VCaP (cell line): ENCODE measurements around the gene CASD1.
A peak's percentile ranks its signal among the peaks of the same experiment; 100 is the strongest.

ENCODE experiments used
- H3K27ac ChIP-seq: fragments of 450-650 bp; 2 replicates; pipeline ENCODE4 v1.5.1; 2017
- TF ChIP-seq, protein P1 (sequence below): fragments of 450-650 bp; conservative IDR thresholded peaks from 2 replicates; pipeline ENCODE4 v1.5.1; 2017; ENCODE audit warnings: mild to moderate bottlenecking, moderate library complexity

Gene CASD1

DNA sequence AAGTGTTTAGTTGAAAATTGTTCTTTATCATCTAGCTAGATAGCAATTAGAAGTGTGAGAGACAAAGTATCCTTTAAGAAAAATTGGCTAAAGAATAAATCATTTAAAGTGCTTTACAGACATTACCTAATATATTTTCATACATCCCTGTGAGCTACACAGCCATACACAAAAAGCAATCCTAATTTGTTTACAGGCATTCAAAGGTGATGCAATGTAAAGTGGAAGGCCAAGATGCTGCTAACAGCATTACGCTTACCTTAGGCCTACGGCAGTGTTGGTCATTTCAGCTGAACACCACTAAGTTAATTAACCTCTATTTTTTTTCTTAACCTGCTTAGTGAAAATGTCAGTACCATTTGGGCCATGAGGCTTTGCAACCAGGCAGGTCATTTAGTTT, 10.7 kb upstream of the CASD1 start:
- H3K27ac ChIP-seq: peak overlapping the region; percentile 30
- TF ChIP-seq, protein P1, sequence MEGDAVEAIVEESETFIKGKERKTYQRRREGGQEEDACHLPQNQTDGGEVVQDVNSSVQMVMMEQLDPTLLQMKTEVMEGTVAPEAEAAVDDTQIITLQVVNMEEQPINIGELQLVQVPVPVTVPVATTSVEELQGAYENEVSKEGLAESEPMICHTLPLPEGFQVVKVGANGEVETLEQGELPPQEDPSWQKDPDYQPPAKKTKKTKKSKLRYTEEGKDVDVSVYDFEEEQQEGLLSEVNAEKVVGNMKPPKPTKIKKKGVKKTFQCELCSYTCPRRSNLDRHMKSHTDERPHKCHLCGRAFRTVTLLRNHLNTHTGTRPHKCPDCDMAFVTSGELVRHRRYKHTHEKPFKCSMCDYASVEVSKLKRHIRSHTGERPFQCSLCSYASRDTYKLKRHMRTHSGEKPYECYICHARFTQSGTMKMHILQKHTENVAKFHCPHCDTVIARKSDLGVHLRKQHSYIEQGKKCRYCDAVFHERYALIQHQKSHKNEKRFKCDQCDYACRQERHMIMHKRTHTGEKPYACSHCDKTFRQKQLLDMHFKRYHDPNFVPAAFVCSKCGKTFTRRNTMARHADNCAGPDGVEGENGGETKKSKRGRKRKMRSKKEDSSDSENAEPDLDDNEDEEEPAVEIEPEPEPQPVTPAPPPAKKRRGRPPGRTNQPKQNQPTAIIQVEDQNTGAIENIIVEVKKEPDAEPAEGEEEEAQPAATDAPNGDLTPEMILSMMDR: no peak

DNA sequence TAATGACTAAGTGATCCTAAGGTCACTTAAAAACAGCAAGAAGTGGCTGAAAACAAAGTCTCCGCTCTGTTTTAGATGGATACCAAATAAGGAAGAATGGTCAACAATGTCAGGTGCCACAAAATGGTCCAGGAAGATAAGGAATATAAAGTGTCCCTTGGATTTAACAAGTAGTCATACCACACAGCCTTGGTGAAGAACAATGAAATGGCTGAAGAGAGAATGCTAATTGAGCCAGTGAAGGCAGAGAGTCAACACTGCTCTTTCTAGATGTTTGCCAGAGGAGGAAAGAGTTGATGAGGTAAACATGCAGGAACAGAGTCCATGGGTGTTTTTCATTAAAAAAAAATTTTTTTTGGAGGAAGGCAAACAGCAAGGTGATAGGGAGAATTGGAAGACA, 2.1 kb upstream of the CASD1 start:
- H3K27ac ChIP-seq: no peak overlapping the region
- TF ChIP-seq, protein P1: no peak

DNA sequence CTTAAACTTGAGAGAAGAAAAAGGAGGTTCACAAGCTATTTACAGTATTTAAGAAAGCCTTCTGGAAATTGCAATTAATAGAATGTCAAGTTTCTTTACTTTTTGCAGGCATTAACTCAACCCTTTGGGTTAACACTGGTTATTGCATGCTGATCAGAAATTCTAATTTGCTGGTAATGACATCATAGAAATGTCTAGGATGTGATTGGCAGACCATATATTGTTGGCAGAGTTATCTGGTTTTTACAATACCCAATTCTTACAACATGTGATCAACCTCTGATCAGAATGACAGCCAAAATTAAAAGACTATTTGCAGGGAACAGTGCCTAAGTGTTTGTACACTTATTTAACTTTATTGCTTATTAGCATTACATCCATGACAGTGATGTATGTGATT, 1.6 kb upstream of the CASD1 start:
- TF ChIP-seq, protein P1: no peak
- peak overlapping the region; percentile 100; the same call in 1 of the 2 replicates for H3K27ac ChIP-seq

DNA sequence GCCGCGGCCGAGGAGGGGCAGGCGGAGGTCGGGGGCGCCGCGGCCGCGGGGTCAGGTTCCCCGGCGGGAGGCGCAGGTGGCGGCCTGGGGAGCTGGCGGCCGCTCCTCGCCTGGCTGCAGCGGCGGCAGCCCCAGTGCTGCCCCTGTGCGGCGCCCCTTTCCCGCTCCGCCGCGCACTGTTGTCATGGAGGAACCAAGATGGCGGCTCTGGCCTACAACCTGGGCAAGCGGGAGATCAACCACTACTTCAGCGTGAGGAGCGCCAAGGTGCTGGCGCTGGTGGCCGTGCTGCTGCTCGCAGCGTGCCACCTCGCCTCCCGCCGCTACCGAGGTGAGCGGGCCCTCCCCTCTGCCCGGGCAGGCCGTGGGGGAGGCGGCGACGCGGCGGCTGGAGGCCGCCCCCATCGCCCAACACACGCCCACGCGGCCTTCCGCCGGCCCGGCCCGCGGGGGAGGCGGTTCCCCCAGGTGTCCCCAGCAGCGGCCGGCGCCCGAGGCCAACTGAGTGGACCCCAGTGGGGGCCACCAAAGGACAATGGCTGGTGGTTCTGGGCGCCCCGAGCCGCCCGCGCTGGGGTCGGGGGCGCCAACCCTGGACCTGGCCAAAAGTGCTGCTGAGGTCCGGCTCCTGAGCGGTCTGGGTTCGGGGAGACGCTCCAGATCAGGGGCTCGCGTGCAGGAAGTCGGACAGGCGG, 425 bp downstream of the CASD1 start:
- H3K27ac ChIP-seq: peak overlapping the region; percentile 100
- TF ChIP-seq, protein P1: peak; percentile 28

DNA sequence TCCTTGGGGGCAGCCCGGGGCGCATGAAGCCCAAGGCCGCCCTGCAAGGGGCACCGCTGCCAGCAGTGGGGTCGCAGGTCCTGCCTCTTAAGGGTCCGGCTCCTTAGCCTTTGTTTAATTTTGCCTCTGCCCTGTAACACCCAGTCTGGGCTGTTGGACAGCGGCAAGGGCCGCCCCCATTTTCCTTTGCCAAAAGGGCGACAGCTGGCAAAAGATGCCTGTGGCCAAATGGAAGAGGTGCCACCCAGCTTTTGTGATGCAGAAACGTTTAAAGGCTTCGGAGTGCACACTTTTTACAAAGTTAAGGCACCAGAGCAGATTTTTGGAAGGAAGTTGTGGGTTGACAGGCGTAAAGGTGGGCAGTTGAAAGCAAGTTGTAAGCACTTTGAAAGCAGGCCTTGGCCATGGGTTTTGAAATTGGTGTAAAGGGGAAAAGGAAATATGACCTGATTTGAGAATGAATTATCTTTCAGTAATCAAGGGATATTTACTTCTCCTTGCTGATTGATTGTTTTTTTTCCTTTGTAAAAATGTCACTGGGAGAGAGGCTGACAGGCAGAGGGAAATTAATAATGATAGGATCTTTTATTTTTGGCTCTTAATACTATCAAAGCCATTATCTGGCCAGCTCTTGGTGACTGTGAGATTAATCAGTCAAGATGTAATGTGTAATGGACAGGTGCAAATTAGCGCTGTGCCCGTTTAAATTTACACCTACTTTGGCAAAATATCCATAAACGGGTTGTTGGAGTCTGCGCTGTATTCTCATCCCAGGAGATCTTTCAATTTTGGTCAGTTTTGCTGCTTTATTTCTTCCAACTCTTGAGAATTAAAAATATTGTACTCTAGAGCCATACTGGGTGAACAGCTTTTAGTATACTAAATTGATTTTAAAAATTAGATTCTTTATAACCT, 1.2 kb downstream of the CASD1 start:
- H3K27ac ChIP-seq: peak overlapping the region; percentile 100
- TF ChIP-seq, protein P1: no peak

DNA sequence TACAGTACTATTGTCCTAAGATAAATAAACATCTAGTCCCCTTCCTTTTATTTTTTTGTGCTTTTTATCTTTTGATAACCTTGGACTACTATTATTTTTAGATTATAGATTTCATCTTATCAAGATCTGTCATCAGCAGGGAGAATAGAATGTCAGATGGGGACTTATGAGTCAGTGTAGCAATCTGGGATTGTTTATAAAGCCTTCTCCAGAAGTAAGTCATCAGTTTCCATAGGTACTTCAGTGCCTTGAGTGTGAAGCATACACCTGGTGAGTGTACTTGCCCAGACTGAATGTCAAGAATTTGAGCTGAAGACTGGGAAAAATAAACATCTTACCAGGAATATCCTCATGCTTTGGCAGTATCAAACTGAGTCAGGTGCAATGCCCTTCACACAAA, 2.1 kb downstream of the CASD1 start:
- peak overlapping the region; percentile 100 for H3K27ac ChIP-seq
- TF ChIP-seq, protein P1: no peak
